H1 (cell line): ENCODE data around the gene PKD1L1. TPM values are rescaled to one million over a fixed set of nuclear protein-coding genes. Genes with fewer than 3 reads are reported as not detected.

Source experiments
- CTCF ChIA-PET: fragments of 300-600 bp; sonication (Branson Sonifier 250); formaldehyde crosslinking; loops from one replicate; lab custom pipeline; 2021; ENCODE audit not compliant: partially characterized antibody; lab: Charles Lee
- POLR2A ChIA-PET: fragments of 300-600 bp; sonication (Branson Sonifier 250); formaldehyde crosslinking; loops from one replicate; lab custom pipeline; 2021; ENCODE audit warnings: inconsistent platforms; ENCODE audit not compliant: partially characterized antibody; lab: Charles Lee
- DNase-seq, 2 experiments: peaks; one replicate each; pipeline versions ENCODE4 v3.0.0 to v3.0.0-alpha.2; 2010 to 2022; ENCODE audit warnings: low spot score in 2 of 2, low read depth in 1 of 2, mixed read lengths in 1 of 2
- FAIRE-seq: peaks from 2 replicates; lab custom pipeline; 2011; peaks lifted over from hg19 to GRCh38; lab: Jason Lieb, UNC
- H2AFZ ChIP-seq: 2 replicates; pipeline ENCODE4 v1.8.1; 2012; ENCODE audit warnings: low read length, inconsistent platforms
- H2AK5ac ChIP-seq: 2 replicates; pipeline ENCODE4 v1.6.1; 2013; ENCODE audit warnings: low read depth, low read length
- H2BK120ac ChIP-seq: replicated peaks from 2 replicates; pipeline ENCODE3; 2013; ENCODE audit warnings: low read depth, low read length, inconsistent platforms
- H2BK12ac ChIP-seq: 2 replicates; pipeline ENCODE4 v1.6.1; 2013; ENCODE audit warnings: low read depth, low read length
- H2BK15ac ChIP-seq: 2 replicates; pipeline ENCODE4 v1.6.1; 2013; ENCODE audit warnings: low read length
- H2BK20ac ChIP-seq: 2 replicates; pipeline ENCODE4 v1.6.1; 2013; ENCODE audit warnings: low read length
- H2BK5ac ChIP-seq: 2 replicates; pipeline ENCODE4 v1.6.1; 2013; ENCODE audit warnings: low read depth, low read length
- H3K14ac ChIP-seq: 2 replicates; pipeline ENCODE4 v1.6.1; 2013; ENCODE audit warnings: inconsistent platforms; ENCODE audit not compliant: insufficient read length
- H3K18ac ChIP-seq: 2 replicates; pipeline ENCODE4 v1.6.1; 2013; ENCODE audit warnings: low read length; ENCODE audit errors: extremely low read depth
- H3K23ac ChIP-seq: 2 replicates; pipeline ENCODE4 v1.6.1; 2013; ENCODE audit warnings: inconsistent platforms; ENCODE audit not compliant: insufficient read length
- H3K23me2 ChIP-seq: 2 replicates; pipeline ENCODE4 v1.6.1; 2013; ENCODE audit warnings: low read depth, low read length
- H3K27ac ChIP-seq: 2 replicates; pipeline ENCODE4 v1.6.1; 2011; ENCODE audit warnings: low read depth, low read length, inconsistent platforms
- H3K27me3 ChIP-seq, 4 experiments: replicated peaks in 1 of 4; 1 replicate in 1 of 4; 2 replicates in 3 of 4; pipeline versions ENCODE4 v1.6.1 to v1.8.1; 2011 to 2013; ENCODE audit warnings: low read length in 3 of 4, mild to moderate bottlenecking in 3 of 4, inconsistent platforms in 2 of 4, mixed read lengths in 2 of 4, moderate library complexity in 1 of 4; ENCODE audit not compliant: control insufficient read depth in 3 of 4, insufficient read depth in 3 of 4; ENCODE audit errors: extremely low read depth in 1 of 4
- H3K36me3 ChIP-seq, 4 experiments: 2 replicates each; pipeline versions ENCODE4 v1.6.1 to v1.8.1; 2011 to 2013; ENCODE audit warnings: mild to moderate bottlenecking in 4 of 4, low read length in 3 of 4, moderate library complexity in 2 of 4, control low read depth in 1 of 4, inconsistent platforms in 1 of 4; ENCODE audit not compliant: insufficient read depth in 4 of 4, control insufficient read depth in 2 of 4
- H3K4ac ChIP-seq: replicated peaks from 2 replicates; pipeline ENCODE3; 2013; ENCODE audit warnings: low read length, low read depth, mixed read lengths, inconsistent platforms; ENCODE audit not compliant: insufficient read length
- H3K4me1 ChIP-seq, 4 experiments: replicated peaks in 1 of 4; 1 replicate in 1 of 4; 2 replicates in 3 of 4; pipeline versions ENCODE4 v1.6.1 to v1.8.1; 2011 to 2013; ENCODE audit warnings: low read length in 3 of 4, inconsistent platforms in 2 of 4, mixed read lengths in 1 of 4; ENCODE audit not compliant: insufficient read depth in 4 of 4, control insufficient read depth in 3 of 4
- H3K4me2 ChIP-seq, 2 experiments: 2 replicates each; pipeline versions ENCODE4 v1.6.1 to v1.8.1; 2011 to 2013; ENCODE audit warnings: low read depth in 2 of 2, low read length in 2 of 2, control low read depth in 1 of 2, inconsistent platforms in 1 of 2, mild to moderate bottlenecking in 1 of 2; ENCODE audit not compliant: insufficient read depth in 1 of 2
- H3K4me3 ChIP-seq, 4 experiments: fragments of 200-600, 300-600 bp in 1 of 4; sonication (generic), shearing (Covaris generic), sonication (Bioruptor Twin) in 1 of 4; 2 replicates each; pipeline versions ENCODE4 v1.5.1 to v1.8.1; 2011 to 2016; ENCODE audit warnings: low read length in 4 of 4, low read depth in 3 of 4, control low read depth in 2 of 4, inconsistent platforms in 2 of 4, mild to moderate bottlenecking in 2 of 4, mixed read lengths in 1 of 4, moderate library complexity in 1 of 4; ENCODE audit not compliant: insufficient read depth in 2 of 4; ENCODE audit errors: extremely low read depth in 1 of 4
- H3K56ac ChIP-seq: replicated peaks from 2 replicates; pipeline ENCODE3; 2013; ENCODE audit warnings: low read depth, mild to moderate bottlenecking, mixed read lengths, low read length, inconsistent platforms; ENCODE audit not compliant: insufficient read length
- H3K79me1 ChIP-seq: 2 replicates; pipeline ENCODE4 v1.6.1; 2013; ENCODE audit warnings: low read depth, low read length, control low read depth
- H3K79me2 ChIP-seq, 2 experiments: 2 replicates each; pipeline versions ENCODE4 v1.6.1 to v1.8.1; 2012 to 2013; ENCODE audit warnings: low read length in 2 of 2, mild to moderate bottlenecking in 2 of 2, inconsistent platforms in 1 of 2; ENCODE audit not compliant: insufficient read depth in 2 of 2, control insufficient read depth in 1 of 2
- H3K9ac ChIP-seq, 4 experiments: replicated peaks in 1 of 4; 1 replicate in 1 of 4; 2 replicates in 3 of 4; pipeline versions ENCODE4 v1.6.1 to v1.8.1; 2011 to 2013; ENCODE audit warnings: low read depth in 3 of 4, low read length in 3 of 4, control low read depth in 2 of 4, mild to moderate bottlenecking in 2 of 4, moderate library complexity in 2 of 4, inconsistent platforms in 1 of 4; ENCODE audit errors: extremely low read depth in 1 of 4
- H3K9me3 ChIP-seq, 2 experiments: 2 replicates each; pipeline versions ENCODE4 v1.6.1 to v1.8.1; 2012 to 2013; ENCODE audit warnings: mild to moderate bottlenecking in 2 of 2, moderate library complexity in 2 of 2, control low read depth in 1 of 2, inconsistent platforms in 1 of 2, low read depth in 1 of 2, low read length in 1 of 2, mixed read lengths in 1 of 2; ENCODE audit not compliant: insufficient read depth in 2 of 2
- H4K20me1 ChIP-seq, 2 experiments: replicated peaks in 1 of 2; 2 replicates each; pipeline versions ENCODE3 to v1.8.1; 2011 to 2013; ENCODE audit warnings: inconsistent platforms in 2 of 2, low read length in 2 of 2, mild to moderate bottlenecking in 1 of 2; ENCODE audit not compliant: insufficient read depth in 2 of 2, control insufficient read depth in 1 of 2
- H4K5ac ChIP-seq: 2 replicates; pipeline ENCODE4 v1.6.1; 2013; ENCODE audit warnings: low read length, low read depth, mixed read lengths, inconsistent platforms; ENCODE audit not compliant: insufficient read length
- H4K8ac ChIP-seq: 2 replicates; pipeline ENCODE4 v1.8.0; 2013; ENCODE audit warnings: mild to moderate bottlenecking, moderate library complexity, low read length, inconsistent platforms; ENCODE audit not compliant: insufficient read depth; ENCODE audit errors: extremely low read depth
- H4K91ac ChIP-seq: replicated peaks from 2 replicates; pipeline ENCODE3; 2013; ENCODE audit warnings: low read length, mixed read lengths, inconsistent platforms; ENCODE audit not compliant: insufficient read length
- ATF2 ChIP-seq: IDR thresholded peaks from 2 replicates; pipeline ENCODE4 v1.6.1; 2012; ENCODE audit warnings: low read length, inconsistent platforms
- BACH1 ChIP-seq: IDR thresholded peaks from 2 replicates; pipeline ENCODE4 v1.6.1; 2012; ENCODE audit warnings: low read length, improper control_type of control experiment
- CEBPB ChIP-seq: IDR thresholded peaks from 2 replicates; pipeline ENCODE4 v1.6.1; 2012; ENCODE audit warnings: low read depth, low read length
- CTBP2 ChIP-seq: IDR thresholded peaks from 2 replicates; pipeline ENCODE4 v1.7.0; 2011; ENCODE audit warnings: borderline replicate concordance, mild to moderate bottlenecking, moderate library complexity, mixed read lengths, low read length; ENCODE audit not compliant: insufficient read depth, insufficient read length
- KDM4A ChIP-seq: IDR thresholded peaks from one replicate; pipeline ENCODE4 v1.7.1; 2012; ENCODE audit warnings: low read depth, mild to moderate bottlenecking, moderate library complexity, low read length, inconsistent platforms; ENCODE audit not compliant: severe bottlenecking
- NANOG ChIP-seq: IDR thresholded peaks from 2 replicates; pipeline ENCODE4 v1.6.1; 2011; ENCODE audit warnings: low read length, low read depth, mild to moderate bottlenecking, inconsistent platforms; ENCODE audit not compliant: insufficient read depth, poor library complexity, severe bottlenecking
- POLR2AphosphoS5 ChIP-seq: IDR thresholded peaks from 2 replicates; pipeline ENCODE4 v1.6.1; 2011; ENCODE audit warnings: low read depth, low read length
- SP1 ChIP-seq: IDR thresholded peaks from 2 replicates; pipeline ENCODE4 v1.6.1; 2011; ENCODE audit warnings: low read depth, low read length
- TCF12 ChIP-seq: IDR thresholded peaks from 2 replicates; pipeline ENCODE4 v1.6.1; 2011; ENCODE audit warnings: low read depth, mild to moderate bottlenecking, low read length
- WGBS, 2 experiments: shearing (Covaris generic) in 1 of 2; methylation state at CpG; one replicate each; pipeline versions ENCODE4 v1.1.6 to v1.1.7; 2013 to 2015; ENCODE audit warnings: low lambda C conversion rate in 2 of 2, mixed read lengths in 2 of 2, inconsistent platforms in 1 of 2, low coverage in 1 of 2, missing lambda C conversion rate in 1 of 2; ENCODE audit not compliant: insufficient replicate concordance in 2 of 2, insufficient coverage in 1 of 2, insufficient read length in 1 of 2; ENCODE audit errors: extremely low coverage in 1 of 2, missing lambda C conversion rate in 1 of 2; 5-methylcytosine and 5-hydroxymethylcytosine counted together
- polyA plus RNA-seq, 7 experiments: library from polyadenylated mRNA; depleted of rRNA in 3 of 7; stranded (reverse) in 5 of 7; unstranded in 2 of 7; fragments of >200 nt in 5 of 7; fragments of 200-250 nt in 2 of 7; gene quantifications; 1 replicate in 5 of 7; 2 replicates in 1 of 7; 4 replicates in 1 of 7; pipeline versions ENCODE4 v1.2.1 to v1.2.3, GENCODE V29; 2011 to 2013; ENCODE audit warnings: missing spikeins in 2 of 7, mixed read lengths in 2 of 7
- total RNA-seq: library from RNA; stranded (reverse); fragmentation: NEBNext Ultra II Directional; extraction: Animal tissue kit (Norgen Biotek cat#: 25700); gene quantifications from 2 replicates; pipeline ENCODE4 v1.2.1, GENCODE V29; 2021
- TF ChIP-seq, protein P1 (sequence below): IDR thresholded peaks from 2 replicates; pipeline ENCODE4 v1.6.1; 2011; ENCODE audit warnings: low read length, improper control_type of control experiment

The PKD1L1 gene
- total and polyA plus RNA-seq, 2 of the 8 experiments (the other 6 are each of a cell fraction or from before 2014, with no cell fraction given), result 0.22 to 0.35 TPM

GRCh38 chr7:47893721-47894365 is 54.4 kb downstream of the PKD1L1 start:
- Histone ChIP-seq H2BK120ac (no peak overlapping the region), H3K27me3 (peaks cover 0 to 9% (median 1%) of the 10 kb centered on the region in 4 experiments; a peak in 3 of 7 replicates), H3K79me1 (no peaks in the 10 kb centered on the region), H2BK20ac (no peak overlapping the region), H3K56ac (no peak overlapping the region), H2AFZ (no peak overlapping the region), H3K79me2 (no peaks in the 10 kb centered on the region), H3K18ac (no peak overlapping the region), H3K4ac (no peak overlapping the region), H3K36me3 (no peaks in the 10 kb centered on the region), H3K4me3 (no peak overlapping the region), H4K20me1 (no peaks in the 10 kb centered on the region), H4K8ac (no peak overlapping the region; the same call in 1 of the 2 replicates), H4K5ac (no peak overlapping the region), H4K91ac (no peak overlapping the region), H3K23me2 (no peaks in the 10 kb centered on the region), H2BK15ac (no peak overlapping the region), H3K14ac (no peak overlapping the region), H2BK12ac (no peak overlapping the region), H3K9ac (no peak overlapping the region), H3K23ac (no peak overlapping the region), H3K27ac (no peak overlapping the region), H2BK5ac (no peak overlapping the region), H3K4me2 (no peak overlapping the region), H2AK5ac (no peak overlapping the region), H3K4me1 (peaks cover 2 to 11% (median 8%) of the 10 kb centered on the region in 4 experiments; a peak in 4 of 7 replicates), H3K9me3 (no peaks in the 10 kb centered on the region)
- FAIRE-seq (no peak), DNase-seq (no peak)
- ChIA-PET POLR2A (no interaction called here), CTCF (interaction anchor here (0.7 to 4.4 kb wide), 14 partner anchors 9 to 306 kb away, joined by 3 to 24 read pairs (median 5); no protein-coding TSS in a partner anchor)
- 88% methylated on average over 15 of the region's 15 CpGs; no CpG with 5 or more reads in 1 of the 2 experiments for WGBS, 2 experiments
- TF ChIP-seq POLR2AphosphoS5, result no peak
- no peak for TF ChIP-seq NANOG
- TF ChIP-seq CTBP2, result no peak
- TF ChIP-seq, protein P1, sequence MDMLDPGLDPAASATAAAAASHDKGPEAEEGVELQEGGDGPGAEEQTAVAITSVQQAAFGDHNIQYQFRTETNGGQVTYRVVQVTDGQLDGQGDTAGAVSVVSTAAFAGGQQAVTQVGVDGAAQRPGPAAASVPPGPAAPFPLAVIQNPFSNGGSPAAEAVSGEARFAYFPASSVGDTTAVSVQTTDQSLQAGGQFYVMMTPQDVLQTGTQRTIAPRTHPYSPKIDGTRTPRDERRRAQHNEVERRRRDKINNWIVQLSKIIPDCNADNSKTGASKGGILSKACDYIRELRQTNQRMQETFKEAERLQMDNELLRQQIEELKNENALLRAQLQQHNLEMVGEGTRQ, result no peak
- TF ChIP-seq TCF12, result no peak
- no peak for TF ChIP-seq KDM4A
- no peak for TF ChIP-seq ATF2
- no peak for TF ChIP-seq SP1
- no peak for TF ChIP-seq BACH1
- TF ChIP-seq CEBPB, result no peak
